Hepatocyte (in vitro differentiated cells): ENCODE measurements around the gene RECK.

Experiments used
- CTCF ChIP-seq: fragments of 200-600 bp; sonication (generic); IDR thresholded peaks from 2 replicates; pipeline ENCODE4 v1.5.1; 2016; ENCODE audit warnings: antibody characterized with exemption, mild to moderate bottlenecking; ENCODE audit not compliant: poor library complexity
- EZH2 ChIP-seq: fragments of 200-600 bp; sonication (generic); IDR thresholded peaks from 2 replicates; pipeline ENCODE4 v1.6.1; 2016; ENCODE audit warnings: antibody characterized with exemption, mild to moderate bottlenecking, borderline replicate concordance
- EZH2phosphoT487 ChIP-seq: fragments of 200-600 bp; sonication (generic); IDR thresholded peaks from one replicate; pipeline ENCODE4 v1.6.1; 2018; ENCODE audit warnings: antibody characterized with exemption, mild to moderate bottlenecking, low read depth, moderate library complexity; ENCODE audit not compliant: unreplicated experiment, severe bottlenecking

DNA sequence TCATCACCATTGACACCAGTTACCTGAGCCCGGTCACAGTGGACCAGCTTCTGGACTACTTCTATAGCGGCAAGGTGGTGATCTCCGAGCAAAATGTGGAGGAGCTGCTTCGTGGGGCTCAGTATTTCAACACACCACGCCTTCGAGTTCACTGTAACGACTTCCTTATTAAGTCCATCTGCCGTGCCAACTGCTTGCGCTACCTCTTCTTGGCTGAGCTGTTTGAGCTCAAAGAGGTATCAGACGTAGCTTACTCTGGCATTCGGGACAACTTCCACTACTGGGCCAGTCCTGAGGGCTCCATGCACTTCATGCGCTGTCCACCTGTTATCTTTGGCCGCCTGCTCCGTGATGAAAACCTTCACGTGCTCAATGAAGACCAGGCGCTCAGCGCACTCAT, 133.0 kb downstream of the RECK start:
- no peak for TF ChIP-seq CTCF
- no peak for TF ChIP-seq EZH2phosphoT487
- TF ChIP-seq EZH2, result no peak
